Tibial nerve (tissue), 4 donors: ENCODE results near the gene NCAM2.

Source experiments
- EP300 ChIP-seq, 2 donors: sonication (generic); formaldehyde crosslinking; IDR thresholded peaks; one replicate each; pipeline ENCODE4 v1.6.1; 2017; ENCODE audit warnings: antibody characterized with exemption in 2 of 2, mild to moderate bottlenecking in 1 of 2
- POLR2A ChIP-seq, 2 donors: fragments of 450-650 bp; IDR thresholded peaks; one replicate each; pipeline ENCODE4 v1.6.1; 2017; ENCODE audit warnings: antibody characterized with exemption in 2 of 2, mild to moderate bottlenecking in 2 of 2, moderate library complexity in 2 of 2
- TF ChIP-seq, protein P1 (sequence below), 5 experiments: fragments of 200-600 bp in 3 of 5; fragments of 450-650 bp in 2 of 5; sonication (generic) in 3 of 5; IDR thresholded peaks; one replicate each; pipeline ENCODE4 v1.5.1; 2016 to 2019; ENCODE audit warnings: antibody characterized with exemption in 5 of 5, mild to moderate bottlenecking in 3 of 5, moderate library complexity in 2 of 5

GRCh38 chr21:21132390-21132789 lies 134.2 kb downstream of the NCAM2 start:
- no peak for TF ChIP-seq POLR2A (IDR thresholded peaks at IDR 0.05)
- TF ChIP-seq, protein P1, sequence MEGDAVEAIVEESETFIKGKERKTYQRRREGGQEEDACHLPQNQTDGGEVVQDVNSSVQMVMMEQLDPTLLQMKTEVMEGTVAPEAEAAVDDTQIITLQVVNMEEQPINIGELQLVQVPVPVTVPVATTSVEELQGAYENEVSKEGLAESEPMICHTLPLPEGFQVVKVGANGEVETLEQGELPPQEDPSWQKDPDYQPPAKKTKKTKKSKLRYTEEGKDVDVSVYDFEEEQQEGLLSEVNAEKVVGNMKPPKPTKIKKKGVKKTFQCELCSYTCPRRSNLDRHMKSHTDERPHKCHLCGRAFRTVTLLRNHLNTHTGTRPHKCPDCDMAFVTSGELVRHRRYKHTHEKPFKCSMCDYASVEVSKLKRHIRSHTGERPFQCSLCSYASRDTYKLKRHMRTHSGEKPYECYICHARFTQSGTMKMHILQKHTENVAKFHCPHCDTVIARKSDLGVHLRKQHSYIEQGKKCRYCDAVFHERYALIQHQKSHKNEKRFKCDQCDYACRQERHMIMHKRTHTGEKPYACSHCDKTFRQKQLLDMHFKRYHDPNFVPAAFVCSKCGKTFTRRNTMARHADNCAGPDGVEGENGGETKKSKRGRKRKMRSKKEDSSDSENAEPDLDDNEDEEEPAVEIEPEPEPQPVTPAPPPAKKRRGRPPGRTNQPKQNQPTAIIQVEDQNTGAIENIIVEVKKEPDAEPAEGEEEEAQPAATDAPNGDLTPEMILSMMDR (IDR thresholded peaks at IDR 0.05) = no peak
- TF ChIP-seq EP300 (IDR thresholded peaks at IDR 0.05) = no peak
